Rectal smooth muscle tissue (tissue), 1 donor: ENCODE measurements around the gene RFX2.
A peak's percentile ranks its signal among the peaks of the same experiment; 100 is the strongest.
"Not testable (repeated sequence)": the region's sequence is repeated elsewhere in the genome, so short reads cannot be mapped to it uniquely, and the experiment has no call there.

Experiments
- H3K27ac ChIP-seq: one replicate; pipeline ENCODE4 v1.7.0; 2013; ENCODE audit warnings: low read depth, low read length, inconsistent platforms
- H3K27me3 ChIP-seq: one replicate; pipeline ENCODE4 v1.7.0; 2013; ENCODE audit warnings: low read length; ENCODE audit not compliant: control insufficient read depth, insufficient read depth
- H3K36me3 ChIP-seq: one replicate; pipeline ENCODE4 v1.7.0; 2013; ENCODE audit warnings: low read length; ENCODE audit not compliant: control insufficient read depth, insufficient read depth
- H3K4me1 ChIP-seq: one replicate; pipeline ENCODE4 v1.7.0; 2013; ENCODE audit warnings: low read length; ENCODE audit not compliant: control insufficient read depth, insufficient read depth
- H3K4me3 ChIP-seq: one replicate; pipeline ENCODE4 v1.7.0; 2013; ENCODE audit warnings: low read length
- H3K9ac ChIP-seq: one replicate; pipeline ENCODE4 v1.7.0; 2013; ENCODE audit warnings: low read length

RFX2 gene

GRCh38 chr19:5968431-5969373 is 141.6 kb downstream of the RFX2 start:
- Histone ChIP-seq H3K9ac (no peak overlapping the region), H3K4me1 (peaks cover 32% of the 10 kb centered on the region), H3K4me3 (peak overlapping the region; percentile 1), H3K27me3 (no peaks in the 10 kb centered on the region), H3K36me3 (peaks cover 2% of the 10 kb centered on the region), H3K27ac (peak overlapping the region; percentile 21)

DNA sequence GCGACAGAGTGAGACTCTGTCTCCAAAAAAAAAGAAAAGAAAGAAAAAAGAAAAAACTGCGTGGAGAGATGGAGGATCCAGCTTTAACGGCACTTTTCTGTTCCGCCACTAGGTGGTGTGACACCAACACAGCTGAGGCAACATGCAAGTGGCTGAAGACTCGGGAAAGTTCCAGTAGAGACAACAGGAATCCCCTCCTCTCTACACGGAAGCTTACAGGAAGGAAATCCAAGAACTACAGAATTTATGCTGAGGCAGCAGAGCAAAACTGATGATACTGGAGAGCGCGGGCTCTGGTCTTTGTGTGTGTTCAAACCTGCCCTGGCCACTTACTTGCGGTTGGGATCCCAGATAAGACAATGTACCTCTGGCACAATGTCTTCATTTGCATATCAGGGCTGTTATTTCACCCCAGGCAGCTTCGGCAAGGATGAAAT is 142.3 kb downstream of the RFX2 start:
- H3K27me3 ChIP-seq: no peaks in the 10 kb centered on the region
- peak overlapping the region; percentile 1 for H3K4me3 ChIP-seq
- H3K9ac ChIP-seq: no peak overlapping the region
- H3K36me3 ChIP-seq: peaks cover 2% of the 10 kb centered on the region
- H3K27ac ChIP-seq: peak overlapping the region; percentile 21
- H3K4me1 ChIP-seq: peaks cover 32% of the 10 kb centered on the region

DNA sequence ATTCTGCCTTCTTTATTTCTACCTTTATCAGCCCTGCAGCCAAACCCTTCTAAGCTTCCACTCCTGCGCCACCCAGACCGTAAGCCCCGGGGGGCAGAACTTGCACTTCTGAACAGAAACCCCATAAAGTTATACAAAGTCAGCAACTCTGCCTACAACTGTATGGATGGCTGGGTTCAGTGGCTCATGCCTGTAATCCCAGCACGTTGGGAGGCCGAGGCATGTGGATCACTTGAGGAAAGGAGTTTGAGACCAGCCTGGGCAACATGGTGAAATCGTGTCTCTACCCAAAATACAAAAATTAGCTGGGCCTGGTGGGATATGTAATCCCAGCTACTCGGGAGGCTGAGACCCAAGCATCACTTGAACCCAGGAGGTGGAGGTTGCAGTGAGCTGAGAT is 142.7 kb downstream of the RFX2 start:
- Histone ChIP-seq H3K27ac (peak overlapping the region; percentile 78), H3K36me3 (peaks cover 2% of the 10 kb centered on the region), H3K4me1 (peaks cover 35% of the 10 kb centered on the region), H3K9ac (no peak overlapping the region), H3K27me3 (no peaks in the 10 kb centered on the region), H3K4me3 (no peak overlapping the region)

GRCh38 chr19:5966941-5967340 is 143.4 kb downstream of the RFX2 start:
- H3K27ac ChIP-seq: peak overlapping the region; percentile 78
- H3K36me3 ChIP-seq: peaks cover 2% of the 10 kb centered on the region
- no peaks in the 10 kb centered on the region for H3K27me3 ChIP-seq
- no peak overlapping the region for H3K9ac ChIP-seq
- H3K4me3 ChIP-seq: no peak overlapping the region
- peaks cover 40% of the 10 kb centered on the region for H3K4me1 ChIP-seq

DNA sequence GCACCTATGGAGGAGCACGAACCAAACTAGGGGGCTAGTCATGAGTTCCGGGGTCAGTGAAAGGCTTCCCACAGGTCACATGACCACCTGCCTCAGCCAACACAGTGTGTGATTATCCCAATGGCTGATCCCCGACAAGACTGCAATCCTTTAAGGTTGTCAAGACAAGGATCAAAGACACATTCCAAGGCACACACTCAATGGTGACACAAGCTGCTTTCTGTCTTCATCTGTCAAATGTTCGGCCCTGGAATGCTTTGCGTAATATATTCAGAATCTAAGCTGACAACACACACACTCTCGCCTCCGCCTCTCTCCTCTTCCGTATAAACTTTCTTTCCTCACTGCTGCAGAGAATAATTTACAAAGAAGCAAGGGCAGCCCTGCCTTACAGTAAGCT is 144.1 kb downstream of the RFX2 start:
- Histone ChIP-seq H3K4me1 (peaks cover 43% of the 10 kb centered on the region), H3K27me3 (no peaks in the 10 kb centered on the region), H3K27ac (peak overlapping the region; percentile 78), H3K9ac (no peak overlapping the region), H3K36me3 (peaks cover 2% of the 10 kb centered on the region), H3K4me3 (no peak overlapping the region)

- Histone ChIP-seq H3K4me3 (no peak overlapping the region), H3K27ac (no peak overlapping the region), H3K27me3 (no peaks in the 10 kb centered on the region), H3K4me1 (peaks cover 53% of the 10 kb centered on the region), H3K9ac (no peak overlapping the region), H3K36me3 (peaks cover 2% of the 10 kb centered on the region)
Observed at GRCh38 chr19:5964816-5965565, 145.3 kb downstream of the RFX2 start.

- H3K4me3 ChIP-seq: no peak overlapping the region
- no peak overlapping the region for H3K9ac ChIP-seq
- H3K36me3 ChIP-seq: peaks cover 2% of the 10 kb centered on the region
- H3K27ac ChIP-seq: no peak overlapping the region
- no peaks in the 10 kb centered on the region for H3K27me3 ChIP-seq
- peaks cover 53% of the 10 kb centered on the region for H3K4me1 ChIP-seq
Observed at GRCh38 chr19:5963855-5964254, 146.4 kb downstream of the RFX2 start.

- H3K4me3 ChIP-seq, H3K27ac ChIP-seq, H3K36me3 ChIP-seq, H3K9ac ChIP-seq, H3K27me3 ChIP-seq: not testable (repeated sequence)
- H3K4me1 ChIP-seq: peaks cover 47% of the 10 kb centered on the region
Observed at GRCh38 chr19:5963259-5963658, 147.0 kb downstream of the RFX2 start.

GRCh38 chr19:5961969-5962945 is 148.0 kb downstream of the RFX2 start:
- peaks cover 38% of the 10 kb centered on the region for H3K4me1 ChIP-seq
- H3K4me3 ChIP-seq: peak overlapping the region; percentile 2
- H3K9ac ChIP-seq: no peak overlapping the region
- H3K36me3 ChIP-seq: peaks cover 2% of the 10 kb centered on the region
- H3K27ac ChIP-seq: peak overlapping the region; percentile 62
- no peaks in the 10 kb centered on the region for H3K27me3 ChIP-seq

DNA sequence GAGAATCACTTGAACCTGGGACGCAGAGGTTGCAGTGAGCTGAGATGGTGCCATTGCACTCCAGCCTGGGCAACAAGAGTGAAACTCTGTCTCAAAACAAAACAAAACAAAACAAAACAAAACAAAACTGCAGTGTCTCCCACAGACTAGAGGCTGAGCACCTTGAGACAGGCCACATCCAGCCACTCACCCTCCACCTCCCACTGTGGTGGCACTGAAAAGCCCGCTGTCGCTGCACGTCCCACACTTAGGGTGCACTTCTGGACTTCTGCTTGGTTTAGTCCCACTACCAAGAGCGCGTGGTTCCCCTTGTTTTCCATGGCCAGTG is 148.7 kb downstream of the RFX2 start:
- H3K4me1 ChIP-seq: peaks cover 33% of the 10 kb centered on the region
- peak overlapping the region; percentile 2 for H3K4me3 ChIP-seq
- H3K27ac ChIP-seq: peak overlapping the region; percentile 62
- not testable (repeated sequence) for H3K9ac ChIP-seq, H3K36me3 ChIP-seq, H3K27me3 ChIP-seq

GRCh38 chr19:5960005-5961001 is 150.0 kb downstream of the RFX2 start:
- Histone ChIP-seq H3K9ac (peak overlapping the region; percentile 28), H3K27ac (peak overlapping the region; percentile 58), H3K4me1 (peaks cover 25% of the 10 kb centered on the region)

More at GRCh38 chr19:5960005-5961001, 150.0 kb downstream of the RFX2 start:
- Histone ChIP-seq H3K27me3 (no peaks in the 10 kb centered on the region), H3K36me3 (no peaks in the 10 kb centered on the region), H3K4me3 (no peak overlapping the region)
